ENCODE data around the gene GRIK1.

Gene GRIK1

DNA sequence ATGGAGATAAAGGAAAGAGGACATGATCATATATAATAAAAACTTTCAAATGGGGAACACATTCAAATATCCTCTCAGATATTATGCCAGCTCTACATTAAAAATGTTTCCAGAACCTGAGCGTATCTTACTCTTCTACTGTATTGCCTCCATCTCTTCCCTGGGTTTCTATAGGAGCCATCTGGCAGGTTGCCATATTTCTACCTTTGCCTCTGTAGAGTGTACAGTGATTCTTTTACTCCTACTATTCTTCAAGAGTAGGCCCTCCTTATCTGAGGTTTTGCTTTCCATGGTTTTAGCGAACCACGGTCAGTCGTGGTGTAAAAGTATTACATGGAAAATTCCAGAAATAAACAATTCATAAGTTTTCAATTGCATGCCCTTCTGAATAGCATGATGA, 259.5 kb downstream of the GRIK1 start:
- no peak for DNase-seq
- intact Hi-C loops (cut with DNase I), result no loop called here

DNA sequence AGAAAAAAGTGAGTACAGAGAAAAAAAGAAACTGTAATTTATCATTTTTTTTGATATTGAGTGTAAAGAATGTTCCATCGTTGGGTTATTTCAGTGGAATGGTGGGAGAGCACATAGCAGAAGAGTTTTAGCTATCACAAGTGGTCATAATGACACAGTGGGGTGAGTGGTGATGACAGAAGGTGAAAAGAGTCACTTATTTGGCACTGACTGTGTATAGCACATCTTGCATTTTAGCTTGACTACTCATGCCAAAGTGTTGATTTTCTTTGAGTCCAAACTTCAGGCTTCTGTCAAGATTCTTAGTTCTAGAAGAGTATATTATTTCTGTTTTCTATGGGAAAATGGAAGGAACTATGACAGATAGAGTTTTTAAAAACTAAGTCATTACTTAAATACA, 261.2 kb downstream of the GRIK1 start:
- intact Hi-C loops (cut with DNase I), result no loop called here
- no peak for DNase-seq

DNA sequence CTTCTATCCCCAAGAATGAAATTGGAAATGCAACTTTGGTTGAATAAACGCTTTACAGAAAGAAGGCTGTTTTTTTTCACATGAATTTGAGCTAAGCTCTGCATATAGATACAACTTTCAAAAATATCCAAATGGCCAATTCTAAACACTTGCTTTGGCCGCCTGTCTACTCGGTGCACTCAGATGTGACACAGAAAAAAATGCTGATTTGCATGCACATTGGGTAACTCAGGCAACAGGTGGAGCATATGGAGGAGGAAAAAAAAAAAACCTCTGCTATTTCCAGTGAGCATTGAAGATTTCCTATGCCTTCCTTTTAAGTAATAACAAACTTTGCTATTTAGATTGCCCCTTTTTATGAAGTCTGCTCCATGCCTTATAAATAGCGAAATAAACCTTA, 262.5 kb downstream of the GRIK1 start:
- intact Hi-C loops (cut with DNase I), result no loop called here

DNA sequence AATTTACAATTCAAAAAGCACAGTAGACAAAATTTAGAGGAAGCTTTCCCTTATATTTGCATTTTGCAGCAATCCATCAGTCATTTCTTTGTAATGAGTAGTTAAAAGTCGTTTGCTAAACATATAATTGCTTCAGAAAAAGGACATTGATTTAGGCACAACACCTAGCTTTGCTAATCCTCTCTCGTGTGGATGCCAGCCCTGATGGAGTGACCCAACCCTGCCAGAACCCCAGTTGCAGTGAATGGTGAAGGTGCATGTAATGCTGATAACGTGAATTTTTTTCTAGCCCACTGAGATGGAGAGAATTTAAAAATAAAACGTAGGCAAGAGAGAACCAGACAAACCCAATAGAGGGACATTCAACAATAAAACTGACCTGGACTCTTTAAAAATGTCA, 263.4 kb downstream of the GRIK1 start:
- intact Hi-C loops (cut with DNase I), result no loop called here
- peak in 1 of 10 donors; percentile 17 for DNase-seq

More for the DNA sequence above, 262.5 kb downstream of the GRIK1 start:
- DNase-seq, result no peak

DNA sequence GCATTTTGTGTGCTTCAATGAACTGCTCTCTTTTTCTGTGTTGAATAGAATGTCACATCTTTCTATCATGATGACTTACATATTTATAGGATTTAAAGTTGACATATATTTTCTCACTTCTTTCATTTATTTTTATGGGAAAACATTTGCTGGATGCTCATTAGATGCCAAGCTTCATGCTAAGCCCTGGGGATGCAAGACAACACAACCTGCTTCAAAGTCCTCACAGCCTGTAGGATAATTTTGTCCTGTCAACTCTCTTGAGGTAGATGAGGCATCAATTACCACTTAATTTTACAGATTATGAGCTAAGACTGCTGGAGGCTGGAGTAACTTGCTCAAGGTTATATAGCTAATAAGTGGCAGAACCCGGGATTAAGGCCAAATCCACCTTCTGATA, 264.3 kb downstream of the GRIK1 start:
- DNase-seq, result no peak
- intact Hi-C loops (cut with DNase I), result no loop called here

DNA sequence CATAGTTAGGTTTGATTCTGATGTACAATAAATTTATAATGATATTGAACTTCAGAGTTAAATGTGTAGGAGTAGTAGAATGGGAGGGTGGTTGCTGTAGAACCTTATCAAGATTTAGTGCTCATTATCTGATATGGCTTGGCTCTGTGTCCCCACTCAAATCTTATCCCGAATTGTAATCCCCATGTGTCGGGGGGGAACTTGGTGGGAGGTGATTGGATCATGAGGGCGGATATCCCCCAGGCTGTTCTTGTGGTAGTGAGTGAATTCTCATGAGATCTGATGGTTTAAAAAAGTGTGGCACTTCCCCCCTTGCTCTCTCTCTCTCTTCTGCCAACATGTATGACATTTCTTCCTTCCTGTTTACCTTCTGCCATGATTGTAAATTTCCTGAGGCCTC, 265.5 kb downstream of the GRIK1 start:
- DNase-seq, result no peak
- intact Hi-C loops (cut with DNase I), result no loop called here

DNA sequence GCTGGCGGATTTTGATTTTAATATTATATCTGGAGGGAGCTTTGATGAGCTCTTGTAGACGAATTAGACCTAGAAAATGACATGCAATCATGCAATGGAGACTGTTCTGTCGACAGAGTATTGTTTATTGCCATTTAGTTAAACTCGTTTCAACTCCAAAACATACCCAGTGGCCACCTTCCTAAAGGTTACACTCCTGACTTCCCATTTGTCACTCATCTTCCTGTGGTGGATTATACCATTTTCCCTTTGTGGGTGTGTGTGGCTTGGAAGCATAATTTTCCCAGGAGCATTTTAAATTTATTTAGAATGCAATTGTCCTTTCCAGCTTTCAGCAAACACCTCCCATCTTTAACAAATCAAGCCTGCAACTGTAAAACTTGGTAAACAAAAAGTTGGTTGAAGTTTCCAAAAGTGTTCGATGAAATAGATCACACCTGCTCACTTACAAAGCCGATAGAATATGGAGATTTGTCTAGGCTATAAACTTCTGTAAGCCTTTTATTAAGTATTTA, 266.6 kb downstream of the GRIK1 start:
- intact Hi-C loops (cut with DNase I), result no loop called here
- DNase-seq, result no peak

DNA sequence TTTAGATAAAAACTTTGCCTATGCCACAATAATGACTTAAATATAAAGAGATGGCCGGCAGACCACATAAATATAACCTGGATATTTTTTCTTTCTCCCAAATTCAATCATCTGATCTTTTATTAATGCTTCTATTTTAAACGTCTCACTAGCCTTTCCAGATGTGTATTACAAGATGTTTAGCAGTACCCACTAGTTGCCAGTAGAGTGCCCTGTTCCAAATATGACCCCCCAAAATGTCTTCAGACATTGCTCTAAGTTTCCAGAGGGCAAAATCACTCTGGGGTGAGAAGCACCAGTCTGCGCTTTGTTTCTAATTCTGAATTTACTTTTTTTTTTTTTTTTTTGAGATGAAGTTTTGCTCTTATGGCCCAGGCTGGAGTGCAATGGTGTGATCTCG, 268.1 kb downstream of the GRIK1 start:
- intact Hi-C loops (cut with DNase I), result no loop called here
- no peak for DNase-seq

DNA sequence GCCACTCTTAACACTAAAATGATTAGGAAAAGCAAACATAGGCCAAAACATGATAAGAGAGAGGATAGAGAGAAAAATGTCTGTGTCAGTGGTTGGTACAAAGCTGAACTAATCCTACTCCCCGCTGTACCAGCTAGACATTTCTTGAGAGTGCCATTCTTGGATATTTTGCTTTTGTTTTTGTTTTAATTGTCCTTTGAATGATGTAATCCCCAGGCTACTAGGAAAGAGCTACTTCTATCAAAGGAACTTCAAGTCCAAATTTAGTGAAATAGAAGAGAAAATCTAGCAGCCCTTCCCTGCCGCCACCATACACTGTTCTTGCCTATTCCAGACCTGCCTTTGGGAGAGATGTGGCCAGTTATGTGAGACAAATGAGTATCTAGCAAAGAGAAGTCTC, 269.6 kb downstream of the GRIK1 start:
- intact Hi-C loops (cut with DNase I), result no loop called here

DNA sequence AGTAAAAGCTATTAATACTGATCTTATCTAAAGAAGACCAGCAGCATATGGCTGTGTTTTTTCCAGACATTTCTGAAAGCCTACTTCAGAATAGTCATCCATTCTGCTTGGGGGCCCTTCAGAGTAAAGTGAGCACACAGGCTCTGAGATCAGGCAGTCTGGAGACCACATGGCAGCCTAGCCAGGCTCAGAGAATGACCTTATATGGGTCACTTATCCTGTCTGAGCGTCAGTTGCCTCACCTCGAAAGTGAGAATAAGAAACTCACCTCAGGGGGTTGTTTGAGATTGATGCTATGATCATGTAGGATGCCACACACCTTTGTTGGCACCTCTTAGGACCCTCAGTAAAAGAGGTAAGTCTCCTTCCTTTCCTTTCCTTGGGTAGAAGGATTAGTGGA, 270.4 kb downstream of the GRIK1 start:
- no peak for DNase-seq
- intact Hi-C loops (cut with DNase I), result no loop called here

More for the DNA sequence above, 269.6 kb downstream of the GRIK1 start:
- no peak for DNase-seq

DNA sequence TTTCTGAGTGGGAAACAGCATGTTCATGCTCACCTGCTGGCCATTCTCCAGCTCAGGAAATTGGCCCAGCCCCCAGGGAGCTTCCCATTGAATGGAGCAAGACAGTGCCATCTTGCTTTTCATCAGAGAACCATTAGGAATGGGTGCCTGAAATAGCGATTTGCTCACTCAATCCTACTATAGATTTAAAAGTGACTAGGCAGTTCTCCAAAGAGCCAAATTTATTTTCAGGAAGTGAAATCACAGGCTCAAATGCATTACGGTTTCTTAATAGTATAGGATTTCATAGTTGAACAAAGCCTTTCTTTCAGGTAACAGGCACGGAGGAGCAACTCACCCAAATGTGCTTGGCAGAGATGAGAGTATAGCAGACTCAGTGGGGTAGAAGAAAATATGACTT, 272.1 kb downstream of the GRIK1 start:
- intact Hi-C loops (cut with DNase I), result no loop called here
- DNase-seq, result no peak

DNA sequence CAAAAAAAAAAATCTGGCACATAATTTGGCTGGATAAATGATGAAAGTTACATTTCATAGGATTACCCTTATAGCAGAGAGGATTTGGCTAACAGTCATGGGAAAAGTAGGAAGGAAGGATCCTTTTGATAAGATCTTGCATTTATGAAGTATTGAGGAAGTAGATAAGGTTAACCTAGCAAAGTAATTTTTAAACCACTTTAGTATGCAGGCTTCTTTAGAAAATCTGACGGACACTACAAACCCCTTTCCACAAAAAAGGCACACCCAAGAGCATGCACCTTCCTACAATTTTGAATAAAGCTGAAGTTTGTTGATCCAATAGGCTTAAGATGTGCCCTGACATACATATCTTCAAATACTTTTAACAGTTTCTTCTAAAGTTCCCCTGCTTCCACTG, 275.2 kb downstream of the GRIK1 start:
- intact Hi-C loops (cut with DNase I), result no loop called here
- DNase-seq, result no peak

DNA sequence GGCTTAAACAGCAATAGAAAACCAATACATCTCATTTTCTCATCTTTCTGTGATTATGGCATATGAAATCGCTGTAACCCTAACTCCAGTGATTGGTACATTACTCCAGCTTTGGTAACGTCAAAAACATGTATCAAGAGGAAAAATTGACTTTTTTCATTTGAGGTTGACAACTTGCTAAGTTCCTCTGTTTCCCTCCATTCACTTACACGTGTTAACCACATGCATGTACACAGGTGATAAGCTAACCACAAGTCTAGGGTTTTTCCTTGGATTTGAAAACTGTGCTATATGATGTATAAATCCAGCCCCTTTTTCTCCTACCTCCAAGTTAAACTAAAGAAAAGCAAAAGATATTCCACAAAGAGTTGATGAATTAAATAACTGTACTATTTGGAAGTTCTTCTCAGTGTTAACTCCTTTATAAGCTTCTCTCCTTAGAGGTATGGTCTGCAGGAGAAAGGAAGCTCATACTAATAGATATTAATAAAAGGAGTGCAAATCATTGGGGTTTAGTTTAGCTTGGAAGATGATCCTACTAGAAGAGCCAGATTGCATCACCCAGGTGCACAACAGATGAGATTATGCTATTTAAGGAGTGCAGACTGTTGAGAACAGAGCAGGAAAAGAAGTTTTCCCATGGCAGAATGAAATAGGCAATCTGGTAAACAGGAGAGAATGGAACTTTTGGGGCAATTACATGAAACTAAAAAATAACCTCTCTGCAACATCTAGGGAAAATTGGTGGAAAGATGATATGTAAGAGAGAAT, 277.9 kb downstream of the GRIK1 start:
- intact Hi-C loops (cut with DNase I), result no loop called here
- DNase-seq, result no peak

DNA sequence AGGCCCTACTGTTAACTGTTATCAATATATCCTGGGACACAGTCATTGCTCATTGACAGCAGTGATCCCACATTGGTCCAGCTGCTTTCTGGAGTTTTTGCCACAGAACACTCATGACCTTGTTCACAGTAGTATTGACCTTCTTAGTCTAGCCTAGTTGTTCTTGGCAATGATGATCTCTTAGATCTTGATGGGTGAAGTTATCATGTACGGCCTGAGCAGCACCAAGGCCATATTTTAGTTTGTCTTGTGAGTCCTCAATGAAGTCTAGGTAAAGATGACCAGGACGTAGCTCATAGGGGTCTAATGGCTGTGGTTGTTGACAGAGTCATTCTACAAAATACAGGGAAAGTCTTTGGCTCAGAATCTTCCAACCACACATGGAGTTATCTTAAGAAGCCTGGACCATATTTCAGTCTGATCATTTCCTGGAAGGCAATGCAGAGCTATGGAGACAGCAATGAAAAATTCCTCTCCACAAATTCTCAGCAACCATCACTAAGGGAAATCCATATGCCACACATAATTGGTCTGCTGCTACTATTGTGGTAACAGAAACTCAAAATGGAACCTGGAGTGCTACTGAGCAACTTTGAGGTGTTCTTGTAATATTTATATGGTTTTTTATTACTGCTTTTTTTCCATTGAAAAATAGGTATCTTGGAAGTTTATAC, 279.6 kb downstream of the GRIK1 start:
- intact Hi-C loops (cut with DNase I), result no loop called here
- no peak for DNase-seq

DNA sequence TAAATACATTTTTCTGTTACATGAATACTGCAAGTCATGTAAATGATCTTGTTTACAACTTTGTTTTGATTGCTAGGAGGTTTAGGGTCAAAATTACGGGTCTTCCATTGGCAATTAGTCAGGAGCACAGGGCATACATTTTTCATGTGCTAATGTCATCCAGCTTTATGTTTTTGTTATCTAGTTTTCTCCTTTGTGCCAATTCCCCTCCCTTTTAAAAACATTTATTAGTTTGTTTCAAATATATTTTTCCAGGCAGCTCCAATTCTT, 280.9 kb downstream of the GRIK1 start:
- intact Hi-C loops (cut with DNase I), result no loop called here

DNA sequence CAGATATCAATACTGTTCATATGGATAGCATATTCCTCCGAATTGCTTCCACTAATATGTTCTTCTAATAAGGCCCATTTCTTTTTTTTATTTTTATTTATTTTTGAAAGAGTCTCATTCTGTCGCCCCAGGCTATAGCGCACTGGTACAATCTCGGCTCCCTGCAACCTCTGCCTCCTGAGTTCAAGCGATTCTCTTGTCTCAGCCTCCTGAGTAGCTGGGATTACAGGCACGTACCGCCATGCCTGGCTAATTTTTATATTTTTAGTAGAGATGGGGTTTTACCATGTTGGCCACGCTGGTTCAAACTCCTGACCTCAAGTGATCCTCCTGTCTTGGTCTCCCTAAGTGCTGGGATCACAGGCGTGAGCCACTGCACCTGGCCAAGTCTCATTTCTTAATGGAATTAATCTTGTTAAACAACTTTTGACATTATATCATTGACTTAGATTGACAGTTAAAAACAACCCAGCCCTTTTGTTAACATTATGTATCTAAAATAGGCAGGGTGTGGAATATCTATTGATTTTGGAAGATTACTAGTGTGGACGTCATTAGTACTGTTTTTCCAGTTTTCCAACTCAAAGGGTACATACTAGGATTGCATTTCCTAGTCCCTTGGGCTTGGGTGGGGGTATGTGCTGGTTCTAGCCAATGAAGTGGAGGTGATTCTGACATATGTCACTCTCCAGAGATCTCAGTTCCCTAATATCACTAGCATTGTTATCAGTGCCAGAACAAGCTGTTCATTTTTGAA, 281.4 kb downstream of the GRIK1 start:
- intact Hi-C loops (cut with DNase I), result no loop called here
- no peak for DNase-seq

More for the DNA sequence above, 280.9 kb downstream of the GRIK1 start:
- DNase-seq, result no peak

DNA sequence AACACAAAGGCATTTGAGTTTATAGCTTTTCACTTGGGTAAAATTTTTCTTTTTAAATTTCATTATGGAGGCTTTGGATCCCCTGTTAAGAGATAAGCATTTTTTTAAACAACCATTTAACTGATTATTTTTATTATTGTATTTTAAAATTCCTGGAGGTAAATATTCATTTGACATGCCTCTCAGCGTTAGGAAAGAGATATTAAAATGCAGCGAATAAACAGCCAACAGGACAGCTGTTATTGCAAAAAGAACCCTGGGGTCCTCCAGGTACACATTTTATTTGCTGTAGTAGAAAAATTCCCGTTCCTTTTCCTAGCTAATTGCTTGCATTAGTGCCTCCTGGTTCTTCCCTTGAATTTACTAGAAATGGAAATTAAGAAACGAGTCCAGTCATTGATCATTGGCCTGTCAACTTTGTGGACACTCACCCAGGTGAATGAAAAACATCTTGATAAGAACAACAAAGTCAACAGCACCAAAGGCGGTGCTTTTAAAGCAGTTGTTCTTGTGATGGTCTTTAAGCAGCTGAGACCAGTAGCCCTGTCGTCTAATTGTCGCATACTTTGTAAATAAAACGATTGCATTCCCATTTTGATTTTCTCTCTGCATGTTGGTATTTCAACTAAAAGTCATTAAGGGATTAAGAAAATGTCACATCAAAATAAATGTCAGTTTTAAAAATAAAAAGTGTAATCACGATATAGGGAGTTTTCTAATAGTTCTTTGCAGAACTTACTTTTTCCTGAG, 282.4 kb downstream of the GRIK1 start:
- intact Hi-C loops (cut with DNase I), result no loop called here
- DNase-seq, result no peak

DNA sequence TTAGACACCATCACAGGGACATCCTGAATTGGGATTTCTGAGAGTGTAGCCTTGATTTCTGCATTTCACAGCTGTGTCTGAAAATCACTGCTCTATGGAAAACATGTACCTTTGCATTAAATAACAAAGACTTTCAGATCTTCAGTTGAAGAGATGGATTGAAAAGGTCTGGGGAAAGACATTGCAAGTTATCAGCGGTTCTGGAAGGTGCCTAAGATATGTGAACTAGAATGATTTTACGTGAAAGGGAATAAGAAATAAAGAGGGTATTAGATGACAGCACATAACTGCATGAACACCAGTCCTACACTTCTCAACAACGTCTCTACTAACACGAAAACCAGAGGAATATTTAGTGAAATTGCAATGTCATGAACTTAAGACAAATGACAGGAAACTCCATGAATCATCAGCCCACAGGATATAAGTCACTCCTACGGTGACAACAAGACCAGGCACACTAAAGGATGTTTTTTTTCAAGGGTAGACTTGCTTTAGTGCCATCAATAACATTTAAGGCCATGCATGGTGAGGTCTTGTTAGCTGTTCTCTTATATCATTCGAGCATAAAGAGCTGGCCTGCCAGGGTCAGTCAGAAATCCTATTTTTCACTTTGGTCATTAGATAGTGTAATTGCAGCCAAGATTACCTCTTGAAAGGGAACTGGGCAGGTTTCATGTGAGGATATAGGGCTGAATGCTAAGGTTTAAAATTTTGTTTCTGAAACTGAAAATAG, 283.1 kb downstream of the GRIK1 start:
- intact Hi-C loops (cut with DNase I), result no loop called here
- DNase-seq, result no peak

DNA sequence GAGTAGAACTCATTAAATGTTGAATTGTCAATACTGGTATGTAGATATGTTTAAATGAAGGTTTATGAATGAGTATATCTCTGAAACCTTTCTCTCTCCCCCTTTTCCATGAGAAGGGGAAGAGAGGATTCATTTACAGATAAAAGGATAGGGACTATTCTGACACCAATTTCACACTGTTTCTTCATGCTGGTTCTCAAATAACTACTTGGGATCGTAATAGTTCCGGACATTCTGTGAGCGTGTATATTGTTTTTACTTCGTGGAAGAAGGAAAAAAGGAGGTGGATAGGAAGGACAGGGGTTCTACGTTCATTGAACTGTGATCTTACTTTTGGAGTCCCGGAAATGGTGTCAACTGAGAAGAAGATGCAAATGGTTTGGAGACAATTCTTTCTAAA, 284.2 kb downstream of the GRIK1 start:
- DNase-seq, result no peak
- intact Hi-C loops (cut with DNase I), result no loop called here

DNA sequence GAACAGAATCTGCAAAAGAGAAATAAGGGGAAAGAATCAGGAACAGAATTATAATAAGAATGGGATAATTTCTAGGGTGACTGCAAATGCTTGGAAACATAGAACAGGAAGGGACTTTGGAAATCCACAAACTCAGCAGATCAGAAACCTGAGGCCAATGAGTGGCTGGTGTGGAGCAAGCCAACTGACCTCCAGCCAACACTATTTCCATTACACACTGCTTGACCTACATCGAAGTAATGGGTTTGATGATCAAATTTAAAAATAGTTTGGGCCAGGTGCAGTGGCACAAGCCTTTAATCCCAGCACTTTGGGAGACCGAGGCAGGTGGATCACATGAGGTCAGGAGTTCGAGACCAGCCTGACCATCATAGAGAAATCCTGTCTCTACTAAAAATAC, 284.9 kb downstream of the GRIK1 start:
- no peak for DNase-seq
- intact Hi-C loops (cut with DNase I), result no loop called here

Measured in posterior cingulate gyrus (tissue), 11 donors.